HG03439 (cell line): ENCODE data around the gene ADAMTS17.

Experiments used
- ATAC-seq: cut with Tn5 transposase; IDR thresholded peaks from one replicate; pipeline ENCODE4 v1.9.1; 2021; ENCODE audit warnings: mild to moderate bottlenecking, moderate library complexity; ENCODE audit not compliant: unreplicated experiment

The ADAMTS17 gene

GRCh38 chr15:100059521-100059920 lies 282.3 kb downstream of the ADAMTS17 start:
- no peak for ATAC-seq

GRCh38 chr15:100059094-100059493 lies 282.7 kb downstream of the ADAMTS17 start:
- no peak for ATAC-seq

GRCh38 chr15:100058458-100058857 lies 283.3 kb downstream of the ADAMTS17 start:
- no peak for ATAC-seq

- ATAC-seq, result no peak
These were observed 284.5 kb downstream of the ADAMTS17 start for GRCh38 chr15:100057281-100057680.

- ATAC-seq, result no peak
These were observed 285.2 kb downstream of the ADAMTS17 start for GRCh38 chr15:100056411-100057072.

GRCh38 chr15:100055821-100056220 lies 286.0 kb downstream of the ADAMTS17 start:
- ATAC-seq, result no peak

- ATAC-seq, result no peak
These were observed 287.2 kb downstream of the ADAMTS17 start for GRCh38 chr15:100054539-100054938.

- no peak for ATAC-seq
These were observed 288.2 kb downstream of the ADAMTS17 start for GRCh38 chr15:100053474-100054121.

GRCh38 chr15:100052716-100053473 lies 288.9 kb downstream of the ADAMTS17 start:
- no peak for ATAC-seq

- ATAC-seq, result no peak
These were observed 290.6 kb downstream of the ADAMTS17 start for GRCh38 chr15:100050877-100051786.

GRCh38 chr15:100049936-100050876 lies 291.6 kb downstream of the ADAMTS17 start:
- ATAC-seq, result no peak

- ATAC-seq, result no peak
These were observed 292.3 kb downstream of the ADAMTS17 start for GRCh38 chr15:100049483-100049882.

GRCh38 chr15:100048736-100049135 lies 293.0 kb downstream of the ADAMTS17 start:
- ATAC-seq, result no peak

- ATAC-seq, result no peak
These were observed 298.1 kb downstream of the ADAMTS17 start for GRCh38 chr15:100043692-100044091.

- ATAC-seq, result no peak
These were observed 298.6 kb downstream of the ADAMTS17 start for GRCh38 chr15:100043068-100043641.

GRCh38 chr15:100042558-100042957 lies 299.2 kb downstream of the ADAMTS17 start:
- no peak for ATAC-seq

GRCh38 chr15:100041127-100041828 lies 300.5 kb downstream of the ADAMTS17 start:
- no peak for ATAC-seq

- no peak for ATAC-seq
These were observed 301.8 kb downstream of the ADAMTS17 start for GRCh38 chr15:100039994-100040393.

GRCh38 chr15:100038736-100039135 lies 303.0 kb downstream of the ADAMTS17 start:
- ATAC-seq, result no peak
